HEK293 (cell line): ENCODE results near the gene MSTO1.

Experiments
- GLI2 ChIP-seq: fragments of 450-650 bp; formaldehyde crosslinking; IDR thresholded peaks from 2 replicates; pipeline ENCODE4; 2017; ENCODE audit warnings: missing biosample characterization, missing genetic modification characterization, low read depth, borderline replicate concordance
- MEIS1 ChIP-seq: sonication (generic); formaldehyde crosslinking; IDR thresholded peaks from 2 replicates; pipeline ENCODE4 v1.8.1; 2022; ENCODE audit warnings: missing genetic modification reagents, mild to moderate bottlenecking, borderline replicate concordance
- ZBTB10 ChIP-seq: fragments of 450-650 bp; formaldehyde crosslinking; IDR thresholded peaks from 2 replicates; pipeline ENCODE4 v1.5.1; 2016; ENCODE audit warnings: missing biosample characterization, missing genetic modification characterization
- ZBTB48 ChIP-seq: fragments of 450-650 bp; formaldehyde crosslinking; IDR thresholded peaks from 2 replicates; pipeline ENCODE4 v1.5.1; 2016; ENCODE audit warnings: missing biosample characterization, missing genetic modification characterization
- ZNF155 ChIP-seq: fragments of 450-650 bp; formaldehyde crosslinking; IDR thresholded peaks from 2 replicates; pipeline ENCODE4 v1.5.1; 2016; ENCODE audit warnings: missing biosample characterization, missing genetic modification characterization
- ZNF184 ChIP-seq: fragments of 450-650 bp; IDR thresholded peaks from 2 replicates; pipeline ENCODE4 v1.5.1; 2018; ENCODE audit warnings: missing biosample characterization, mild to moderate bottlenecking, missing genetic modification characterization
- ZNF2 ChIP-seq: fragments of 450-650 bp; formaldehyde crosslinking; IDR thresholded peaks from 2 replicates; pipeline ENCODE4 v1.5.1; 2016; ENCODE audit warnings: missing biosample characterization, missing genetic modification characterization
- ZNF239 ChIP-seq: fragments of 450-650 bp; formaldehyde crosslinking; IDR thresholded peaks from 2 replicates; pipeline ENCODE4 v1.5.1; 2016; ENCODE audit warnings: missing biosample characterization, missing genetic modification characterization
- ZNF280C ChIP-seq: fragments of 450-650 bp; formaldehyde crosslinking; IDR thresholded peaks from 2 replicates; pipeline ENCODE4 v1.5.1; 2016; ENCODE audit warnings: missing biosample characterization, missing genetic modification characterization
- ZNF280D ChIP-seq: fragments of 450-650 bp; formaldehyde crosslinking; IDR thresholded peaks from 2 replicates; pipeline ENCODE4 v1.5.1; 2016; ENCODE audit warnings: missing biosample characterization, missing genetic modification characterization
- ZNF391 ChIP-seq: fragments of 450-650 bp; formaldehyde crosslinking; IDR thresholded peaks from 2 replicates; pipeline ENCODE4 v1.5.1; 2016; ENCODE audit warnings: low read depth, missing biosample characterization, missing genetic modification characterization, borderline replicate concordance
- ZNF394 ChIP-seq: fragments of 450-650 bp; formaldehyde crosslinking; IDR thresholded peaks from 2 replicates; pipeline ENCODE4 v1.5.1; 2016; ENCODE audit warnings: missing biosample characterization, missing genetic modification characterization, mild to moderate bottlenecking, moderate library complexity, borderline replicate concordance
- ZNF623 ChIP-seq: fragments of 450-650 bp; formaldehyde crosslinking; IDR thresholded peaks from 2 replicates; pipeline ENCODE4 v1.5.1; 2016; ENCODE audit warnings: missing biosample characterization, missing genetic modification characterization
- TF ChIP-seq, protein P1 (sequence below): fragments of 450-650 bp; formaldehyde crosslinking; conservative IDR thresholded peaks from 2 replicates; pipeline ENCODE4 v1.5.1; 2016; ENCODE audit warnings: low read depth, missing biosample characterization, missing genetic modification characterization
- TF ChIP-seq, protein P2 (sequence below): fragments of 450-650 bp; formaldehyde crosslinking; IDR thresholded peaks from 2 replicates; pipeline ENCODE4 v1.5.1; 2016; ENCODE audit warnings: missing biosample characterization, missing genetic modification characterization
- TF ChIP-seq, protein P3 (sequence below): fragments of 450-650 bp; formaldehyde crosslinking; IDR thresholded peaks from 2 replicates; pipeline ENCODE4 v1.5.1; 2016; ENCODE audit warnings: missing biosample characterization, missing genetic modification characterization, borderline replicate concordance

Gene MSTO1

DNA sequence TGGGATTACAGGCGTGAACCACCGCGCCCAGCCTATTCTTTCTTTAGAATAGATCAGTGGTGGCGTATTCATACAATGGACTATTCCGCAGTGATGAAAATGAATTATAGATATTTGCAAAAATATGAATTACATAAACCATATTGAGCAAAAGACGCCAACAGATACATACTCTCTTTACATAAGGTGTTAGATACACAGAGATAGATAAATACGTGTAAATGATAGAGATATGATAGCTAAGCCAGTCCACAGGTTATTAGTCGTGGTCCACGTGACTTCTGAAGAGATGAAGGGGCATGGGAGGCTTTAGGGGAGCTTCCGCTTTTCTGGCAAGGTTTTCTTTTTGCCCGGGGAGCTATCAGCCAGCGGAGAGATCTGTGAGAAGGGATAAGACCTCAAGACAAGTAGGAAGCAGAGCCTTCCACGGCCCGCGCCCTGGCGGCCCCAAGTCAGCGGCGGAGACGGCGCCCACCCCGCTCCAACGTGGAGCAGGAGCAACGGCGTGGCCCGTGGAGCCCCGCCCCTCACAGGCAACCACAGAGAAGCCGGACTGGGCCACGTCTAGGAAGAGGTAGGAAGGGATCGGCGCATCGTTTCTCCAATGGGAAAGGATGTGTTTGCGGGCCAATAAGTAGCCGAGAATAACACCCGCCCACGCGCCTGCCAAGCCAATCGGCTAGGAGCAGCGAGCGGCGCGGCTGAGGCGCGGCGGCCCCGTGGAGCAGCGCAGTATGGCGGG is at the start of gene MSTO1 (continued):
- TF ChIP-seq ZNF394 (tag by site-specific recombination) (peak; percentile 61; the same call in 1 of the 2 replicates), ZNF391 (no peak), ZNF280C (no peak), MEIS1 (no peak), ZBTB10 (tag by site-specific recombination) (no peak), ZNF239 (no peak), ZNF155 (no peak), ZNF623 (tag by site-specific recombination) (no peak), ZBTB48 (tag by site-specific recombination) (0 out of 2 replicates have a peak, but pooled peaks have one; percentile 15), ZNF2 (no peak), ZNF280D (tag by site-specific recombination) (no peak), GLI2 (no peak), ZNF184 (0 out of 2 replicates have a peak, but pooled peaks have one; percentile 25)
- TF ChIP-seq, protein P1, sequence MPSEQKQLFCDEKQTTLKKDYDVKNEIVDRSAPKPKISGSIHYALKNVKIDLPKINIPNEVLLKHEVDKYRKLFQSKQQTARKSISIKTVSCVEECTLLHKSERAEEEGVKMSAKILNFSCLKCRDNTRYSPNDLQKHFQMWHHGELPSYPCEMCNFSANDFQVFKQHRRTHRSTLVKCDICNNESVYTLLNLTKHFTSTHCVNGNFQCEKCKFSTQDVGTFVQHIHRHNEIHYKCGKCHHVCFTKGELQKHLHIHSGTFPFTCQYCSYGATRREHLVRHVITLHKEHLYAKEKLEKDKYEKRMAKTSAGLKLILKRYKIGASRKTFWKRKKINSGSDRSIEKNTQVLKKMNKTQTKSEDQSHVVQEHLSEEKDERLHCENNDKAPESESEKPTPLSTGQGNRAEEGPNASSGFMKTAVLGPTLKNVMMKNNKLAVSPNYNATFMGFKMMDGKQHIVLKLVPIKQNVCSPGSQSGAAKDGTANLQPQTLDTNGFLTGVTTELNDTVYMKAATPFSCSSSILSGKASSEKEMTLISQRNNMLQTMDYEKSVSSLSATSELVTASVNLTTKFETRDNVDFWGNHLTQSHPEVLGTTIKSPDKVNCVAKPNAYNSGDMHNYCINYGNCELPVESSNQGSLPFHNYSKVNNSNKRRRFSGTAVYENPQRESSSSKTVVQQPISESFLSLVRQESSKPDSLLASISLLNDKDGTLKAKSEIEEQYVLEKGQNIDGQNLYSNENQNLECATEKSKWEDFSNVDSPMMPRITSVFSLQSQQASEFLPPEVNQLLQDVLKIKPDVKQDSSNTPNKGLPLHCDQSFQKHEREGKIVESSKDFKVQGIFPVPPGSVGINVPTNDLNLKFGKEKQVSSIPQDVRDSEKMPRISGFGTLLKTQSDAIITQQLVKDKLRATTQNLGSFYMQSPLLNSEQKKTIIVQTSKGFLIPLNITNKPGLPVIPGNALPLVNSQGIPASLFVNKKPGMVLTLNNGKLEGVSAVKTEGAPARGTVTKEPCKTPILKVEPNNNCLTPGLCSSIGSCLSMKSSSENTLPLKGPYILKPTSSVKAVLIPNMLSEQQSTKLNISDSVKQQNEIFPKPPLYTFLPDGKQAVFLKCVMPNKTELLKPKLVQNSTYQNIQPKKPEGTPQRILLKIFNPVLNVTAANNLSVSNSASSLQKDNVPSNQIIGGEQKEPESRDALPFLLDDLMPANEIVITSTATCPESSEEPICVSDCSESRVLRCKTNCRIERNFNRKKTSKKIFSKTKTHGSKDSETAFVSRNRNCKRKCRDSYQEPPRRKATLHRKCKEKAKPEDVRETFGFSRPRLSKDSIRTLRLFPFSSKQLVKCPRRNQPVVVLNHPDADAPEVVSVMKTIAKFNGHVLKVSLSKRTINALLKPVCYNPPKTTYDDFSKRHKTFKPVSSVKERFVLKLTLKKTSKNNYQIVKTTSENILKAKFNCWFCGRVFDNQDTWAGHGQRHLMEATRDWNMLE (tag by site-specific recombination): no peak
- TF ChIP-seq, protein P2, sequence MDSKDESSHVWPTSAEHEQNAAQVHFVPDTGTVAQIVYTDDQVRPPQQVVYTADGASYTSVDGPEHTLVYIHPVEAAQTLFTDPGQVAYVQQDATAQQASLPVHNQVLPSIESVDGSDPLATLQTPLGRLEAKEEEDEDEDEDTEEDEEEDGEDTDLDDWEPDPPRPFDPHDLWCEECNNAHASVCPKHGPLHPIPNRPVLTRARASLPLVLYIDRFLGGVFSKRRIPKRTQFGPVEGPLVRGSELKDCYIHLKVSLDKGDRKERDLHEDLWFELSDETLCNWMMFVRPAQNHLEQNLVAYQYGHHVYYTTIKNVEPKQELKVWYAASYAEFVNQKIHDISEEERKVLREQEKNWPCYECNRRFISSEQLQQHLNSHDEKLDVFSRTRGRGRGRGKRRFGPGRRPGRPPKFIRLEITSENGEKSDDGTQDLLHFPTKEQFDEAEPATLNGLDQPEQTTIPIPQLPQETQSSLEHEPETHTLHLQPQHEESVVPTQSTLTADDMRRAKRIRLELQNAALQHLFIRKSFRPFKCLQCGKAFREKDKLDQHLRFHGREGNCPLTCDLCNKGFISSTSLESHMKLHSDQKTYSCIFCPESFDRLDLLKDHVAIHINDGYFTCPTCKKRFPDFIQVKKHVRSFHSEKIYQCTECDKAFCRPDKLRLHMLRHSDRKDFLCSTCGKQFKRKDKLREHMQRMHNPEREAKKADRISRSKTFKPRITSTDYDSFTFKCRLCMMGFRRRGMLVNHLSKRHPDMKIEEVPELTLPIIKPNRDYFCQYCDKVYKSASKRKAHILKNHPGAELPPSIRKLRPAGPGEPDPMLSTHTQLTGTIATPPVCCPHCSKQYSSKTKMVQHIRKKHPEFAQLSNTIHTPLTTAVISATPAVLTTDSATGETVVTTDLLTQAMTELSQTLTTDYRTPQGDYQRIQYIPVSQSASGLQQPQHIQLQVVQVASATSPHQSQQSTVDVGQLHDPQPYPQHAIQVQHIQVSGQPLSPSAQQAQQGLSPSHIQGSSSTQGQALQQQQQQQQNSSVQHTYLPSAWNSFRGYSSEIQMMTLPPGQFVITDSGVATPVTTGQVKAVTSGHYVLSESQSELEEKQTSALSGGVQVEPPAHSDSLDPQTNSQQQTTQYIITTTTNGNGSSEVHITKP: peak; percentile 87
- TF ChIP-seq, protein P3, sequence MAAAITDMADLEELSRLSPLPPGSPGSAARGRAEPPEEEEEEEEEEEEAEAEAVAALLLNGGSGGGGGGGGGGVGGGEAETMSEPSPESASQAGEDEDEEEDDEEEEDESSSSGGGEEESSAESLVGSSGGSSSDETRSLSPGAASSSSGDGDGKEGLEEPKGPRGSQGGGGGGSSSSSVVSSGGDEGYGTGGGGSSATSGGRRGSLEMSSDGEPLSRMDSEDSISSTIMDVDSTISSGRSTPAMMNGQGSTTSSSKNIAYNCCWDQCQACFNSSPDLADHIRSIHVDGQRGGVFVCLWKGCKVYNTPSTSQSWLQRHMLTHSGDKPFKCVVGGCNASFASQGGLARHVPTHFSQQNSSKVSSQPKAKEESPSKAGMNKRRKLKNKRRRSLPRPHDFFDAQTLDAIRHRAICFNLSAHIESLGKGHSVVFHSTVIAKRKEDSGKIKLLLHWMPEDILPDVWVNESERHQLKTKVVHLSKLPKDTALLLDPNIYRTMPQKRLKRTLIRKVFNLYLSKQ (tag by site-specific recombination): no peak
